NK-92 treated with Interleukin-12 subunit alpha and Interleukin-12 subunit beta, amount 100 ng/mL, for 24 hours (cell line): ENCODE data around the gene HOXD8.

Source experiments
- DNase-seq: peaks from one replicate; lab custom pipeline; 2025; lab: John Stamatoyannopoulos, UW

The HOXD8 gene

GRCh38 chr2:176174824-176175708, 45.6 kb downstream of the HOXD8 start:
- no peak for DNase-seq

GRCh38 chr2:176175709-176176607, 46.5 kb downstream of the HOXD8 start:
- DNase-seq, result no peak

GRCh38 chr2:176177580-176178037, 48.1 kb downstream of the HOXD8 start:
- DNase-seq, result no peak

GRCh38 chr2:176178038-176178756, 48.7 kb downstream of the HOXD8 start:
- no peak for DNase-seq

- no peak for DNase-seq
Measured at GRCh38 chr2:176178757-176179295, 49.3 kb downstream of the HOXD8 start.

GRCh38 chr2:176181551-176181950, 52.0 kb downstream of the HOXD8 start:
- DNase-seq, result no peak
